MM.1S (cell line): ENCODE measurements around the gene LRRC8D.

Experiments used
- DNase-seq: peaks from one replicate; pipeline ENCODE4 v3.0.0-alpha.2; 2015
- H2AFZ ChIP-seq: fragments of 300-600 bp; sonication (generic); 2 replicates; pipeline ENCODE4 v1.6.0; 2016; ENCODE audit warnings: antibody characterized with exemption, low read length
- H3F3A ChIP-seq: fragments of 300-600 bp; sonication (generic); 2 replicates; pipeline ENCODE4 v1.6.1; 2016; ENCODE audit warnings: mild to moderate bottlenecking, antibody characterized with exemption, low read length, moderate library complexity, mixed read lengths; ENCODE audit not compliant: insufficient read depth
- H3K27ac ChIP-seq: fragments of 300-600 bp; sonication (generic); 2 replicates; pipeline ENCODE4 v1.5.1; 2016; ENCODE audit warnings: mild to moderate bottlenecking, low read length
- H3K27me3 ChIP-seq: fragments of 300-600 bp; sonication (generic); replicated peaks from 2 replicates; pipeline ENCODE4 v1.6.0; 2016; ENCODE audit warnings: low read length; ENCODE audit not compliant: insufficient read depth
- H3K36me3 ChIP-seq: fragments of 300-600 bp; sonication (generic); replicated peaks from 2 replicates; pipeline ENCODE4 v1.6.1; 2016; ENCODE audit warnings: mild to moderate bottlenecking, low read length, mixed read lengths; ENCODE audit not compliant: insufficient read depth
- H3K4me1 ChIP-seq: fragments of 300-600 bp; sonication (generic); 2 replicates; pipeline ENCODE4 v1.6.1; 2016; ENCODE audit warnings: low read length, mixed read lengths
- H3K4me2 ChIP-seq: fragments of 300-600 bp; sonication (generic); 2 replicates; pipeline ENCODE4 v1.6.0; 2016; ENCODE audit warnings: low read depth, low read length
- H3K4me3 ChIP-seq: fragments of 300-600 bp; sonication (generic); 2 replicates; pipeline ENCODE4 v1.5.1; 2016; ENCODE audit warnings: low read length, mixed read lengths
- H3K79me2 ChIP-seq: fragments of 300-600 bp; sonication (generic); 2 replicates; pipeline ENCODE4 v1.6.1; 2016; ENCODE audit warnings: mixed run types, low read length, mixed read lengths
- H3K9ac ChIP-seq: fragments of 300-600 bp; sonication (generic); 2 replicates; pipeline ENCODE4 v1.6.1; 2016; ENCODE audit warnings: low read length, mixed read lengths
- H3K9me2 ChIP-seq: fragments of 300-600 bp; sonication (generic); replicated peaks from 2 replicates; pipeline ENCODE4 v1.6.1; 2016; ENCODE audit warnings: mild to moderate bottlenecking, low read length, mixed read lengths; ENCODE audit not compliant: insufficient read depth
- H3K9me3 ChIP-seq: fragments of 300-600 bp; sonication (generic); replicated peaks from 2 replicates; pipeline ENCODE4 v1.6.1; 2016; ENCODE audit warnings: mild to moderate bottlenecking, low read length, mixed read lengths; ENCODE audit not compliant: insufficient read depth
- H4K20me1 ChIP-seq: fragments of 300-600 bp; sonication (generic); 2 replicates; pipeline ENCODE4 v1.6.1; 2016; ENCODE audit warnings: mild to moderate bottlenecking, low read length, moderate library complexity, mixed read lengths; ENCODE audit not compliant: insufficient read depth
- CTCF ChIP-seq: fragments of 300-600 bp; sonication (generic); IDR thresholded peaks from 2 replicates; pipeline ENCODE4 v1.5.1; 2016; ENCODE audit warnings: antibody characterized with exemption, low read length, mixed read lengths
- EZH2 ChIP-seq: fragments of 300-600 bp; sonication (generic); optimal IDR thresholded peaks from 2 replicates; pipeline ENCODE3; 2017; ENCODE audit warnings: low read depth, mild to moderate bottlenecking, antibody characterized with exemption, low read length, mixed read lengths
- EZH2phosphoT487 ChIP-seq: fragments of 300-600 bp; sonication (generic); IDR thresholded peaks from 2 replicates; pipeline ENCODE4 v1.6.1; 2018; ENCODE audit warnings: antibody characterized with exemption, low read length

Gene LRRC8D

GRCh38 chr1:89896105-89896942 lies 75.5 kb downstream of the LRRC8D start:
- no peaks in the 10 kb centered on the region for H3K27me3 ChIP-seq
- H3K9me2 ChIP-seq, result no peaks in the 10 kb centered on the region
- H4K20me1 ChIP-seq, result no peaks in the 10 kb centered on the region
- TF ChIP-seq CTCF, result no peak
- no peak for TF ChIP-seq EZH2
- TF ChIP-seq EZH2phosphoT487, result no peak
- H3K36me3 ChIP-seq, result no peaks in the 10 kb centered on the region
- no peak overlapping the region for H3K4me3 ChIP-seq
- H3K79me2 ChIP-seq, result no peaks in the 10 kb centered on the region
- no peak overlapping the region for H3K4me2 ChIP-seq
- H3K9ac ChIP-seq, result no peak overlapping the region
- no peak for DNase-seq
- no peaks in the 10 kb centered on the region for H3K4me1 ChIP-seq
- H3F3A ChIP-seq, result no peaks in the 10 kb centered on the region
- no peak overlapping the region for H3K27ac ChIP-seq
- H3K9me3 ChIP-seq, result no peaks in the 10 kb centered on the region
- no peak overlapping the region for H2AFZ ChIP-seq

GRCh38 chr1:89897347-89898133 lies 76.7 kb downstream of the LRRC8D start:
- no peak overlapping the region for H3K27ac ChIP-seq

GRCh38 chr1:89898150-89898549 lies 77.3 kb downstream of the LRRC8D start:
- no peaks in the 10 kb centered on the region for H4K20me1 ChIP-seq
- no peak overlapping the region for H2AFZ ChIP-seq
- no peak overlapping the region for H3K4me3 ChIP-seq
- no peak overlapping the region for H3K4me2 ChIP-seq
- no peaks in the 10 kb centered on the region for H3K9me2 ChIP-seq
- no peaks in the 10 kb centered on the region for H3K36me3 ChIP-seq
- no peaks in the 10 kb centered on the region for H3F3A ChIP-seq
- H3K27me3 ChIP-seq, result no peaks in the 10 kb centered on the region
- H3K9ac ChIP-seq, result no peak overlapping the region
- no peak overlapping the region for H3K27ac ChIP-seq
- no peaks in the 10 kb centered on the region for H3K79me2 ChIP-seq
- TF ChIP-seq EZH2phosphoT487, result no peak
- no peak for TF ChIP-seq EZH2
- no peak for TF ChIP-seq CTCF
- DNase-seq, result no peak
- no peaks in the 10 kb centered on the region for H3K4me1 ChIP-seq
- no peaks in the 10 kb centered on the region for H3K9me3 ChIP-seq

More at GRCh38 chr1:89897347-89898133, 76.7 kb downstream of the LRRC8D start:
- Histone ChIP-seq H3K36me3 (no peaks in the 10 kb centered on the region), H3K79me2 (no peaks in the 10 kb centered on the region), H2AFZ (no peak overlapping the region), H3K4me2 (no peak overlapping the region), H3K4me3 (no peak overlapping the region), H3K27me3 (no peaks in the 10 kb centered on the region), H3F3A (no peaks in the 10 kb centered on the region), H3K9ac (no peak overlapping the region), H3K4me1 (no peaks in the 10 kb centered on the region), H3K9me2 (no peaks in the 10 kb centered on the region), H4K20me1 (no peaks in the 10 kb centered on the region), H3K9me3 (no peaks in the 10 kb centered on the region)
- TF ChIP-seq EZH2phosphoT487 (no peak), EZH2 (no peak), CTCF (no peak)
- no peak for DNase-seq
